ENCODE results near the gene DNAH12. TPM values are rescaled to one million over a fixed set of nuclear protein-coding genes. Genes with fewer than 3 reads are reported as not detected.

Gene DNAH12
- total and polyA plus RNA-seq, 2 of the 4 experiments (the other 2 are of a cell fraction), result under 0.01 to 0.02 TPM

DNA sequence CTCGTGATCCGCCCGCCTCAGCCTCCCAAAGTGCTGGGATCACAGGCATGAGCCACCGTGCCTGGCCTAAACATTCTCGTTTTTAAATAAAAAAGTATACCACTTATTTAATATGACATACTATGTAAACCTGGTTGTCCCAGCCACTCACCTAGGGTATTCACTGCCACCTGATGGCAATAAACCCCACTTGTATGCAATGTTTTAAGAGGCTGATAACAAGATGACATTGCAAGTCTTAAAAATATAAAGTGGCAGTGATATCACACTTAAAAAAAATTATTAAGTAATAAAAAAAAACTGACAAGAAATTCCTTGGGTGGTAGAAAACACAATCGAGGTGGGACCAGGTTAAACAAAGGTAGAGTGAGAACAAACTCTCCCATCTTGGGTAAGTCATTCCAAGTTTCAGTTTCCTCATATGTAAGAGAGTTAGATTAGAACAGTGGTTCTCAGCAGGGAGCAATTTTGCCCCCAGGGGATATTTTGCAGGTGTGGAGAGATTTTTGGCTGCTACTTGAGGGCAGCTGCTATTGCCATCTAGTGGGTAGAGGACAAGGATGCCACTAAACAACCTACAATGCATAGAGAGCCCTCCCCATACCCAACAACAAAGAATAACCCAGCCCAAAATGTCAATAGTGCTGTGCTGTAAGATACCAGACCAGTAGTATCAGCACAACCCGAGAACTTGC lies 38.5 kb upstream of the DNAH12 start:
- POLR2A ChIA-PET (ENCODE audit: unreplicated experiment), result no interaction called here
- no peak overlapping the region for H3K56ac ChIP-seq (ENCODE audit: extremely low read depth, insufficient read depth, low read length)
- H2BK20ac ChIP-seq (ENCODE audit: low read depth, low read length), result no peak overlapping the region
- no peak overlapping the region for H3K4ac ChIP-seq (ENCODE audit: low read depth, low read length)
- BruUV-seq (replicated peaks), result no TSS peak
- H3K18ac ChIP-seq (ENCODE audit: low read depth, low read length), result no peak overlapping the region
- no peak overlapping the region for H2AK5ac ChIP-seq (ENCODE audit: low read depth, low read length)
- H4K91ac ChIP-seq (ENCODE audit: insufficient read depth, low read depth, low read length), result no peak overlapping the region
- peaks cover 4% of the 10 kb centered on the region for H3K4me1 ChIP-seq (ENCODE audit: control insufficient read depth, insufficient read depth, low read length)
- H3K9me3 ChIP-seq (ENCODE audit: control insufficient read depth, insufficient read depth, low read length), result no peaks in the 10 kb centered on the region
- ATAC-seq (ENCODE audit: low read depth), result no peak
- no peak overlapping the region for H3K27ac ChIP-seq (ENCODE audit: insufficient read depth, low read length)
- no peak overlapping the region for H2BK120ac ChIP-seq (ENCODE audit: low read depth, low read length)
- no CpG with 5 or more reads among the region's 7 CpGs for WGBS, 2 experiments (ENCODE audit: extremely low coverage in 2 of 2, insufficient read length in 1 of 2)
- peaks cover 5% of the 10 kb centered on the region for H3K9me1 ChIP-seq (ENCODE audit: insufficient read depth, low read length)
- TF ChIP-seq RFX5 (IDR thresholded peaks at IDR 0.05; ENCODE audit: low read depth, low read length) (no peak), MAZ (IDR thresholded peaks at IDR 0.05; ENCODE audit: borderline replicate concordance, low read depth, low read length) (no peak), RAD21 (IDR thresholded peaks at IDR 0.05; ENCODE audit: low read length) (no peak), MAFK (IDR thresholded peaks at IDR 0.05; ENCODE audit: low read depth, low read length) (no peak), ELK1 (IDR thresholded peaks at IDR 0.05; ENCODE audit: borderline replicate concordance, low read depth, low read length) (no peak), BHLHE40 (IDR thresholded peaks at IDR 0.05; ENCODE audit: low read depth, low read length) (no peak), MXI1 (IDR thresholded peaks at IDR 0.05; ENCODE audit: borderline replicate concordance, low read depth, low read length) (no peak), NFE2L2 (IDR thresholded peaks at IDR 0.05; ENCODE audit: low read depth, low read length) (no peak), SMC3 (IDR thresholded peaks at IDR 0.05; ENCODE audit: low read depth, low read length) (no peak), FOS (IDR thresholded peaks at IDR 0.05; ENCODE audit: low read depth, low read length) (no peak), CHD1 (IDR thresholded peaks at IDR 0.05; ENCODE audit: low read depth, low read length) (no peak), USF2 (IDR thresholded peaks at IDR 0.05; ENCODE audit: low read depth, low read length) (no peak), RCOR1 (IDR thresholded peaks at IDR 0.05; ENCODE audit: insufficient replicate concordance, low read length) (no peak), POLR2A (IDR thresholded peaks at IDR 0.05; ENCODE audit: low read depth, low read length) (no peak), CEBPB (IDR thresholded peaks at IDR 0.05; ENCODE audit: low read depth, low read length) (no peak)
- TF ChIP-seq, protein P1, sequence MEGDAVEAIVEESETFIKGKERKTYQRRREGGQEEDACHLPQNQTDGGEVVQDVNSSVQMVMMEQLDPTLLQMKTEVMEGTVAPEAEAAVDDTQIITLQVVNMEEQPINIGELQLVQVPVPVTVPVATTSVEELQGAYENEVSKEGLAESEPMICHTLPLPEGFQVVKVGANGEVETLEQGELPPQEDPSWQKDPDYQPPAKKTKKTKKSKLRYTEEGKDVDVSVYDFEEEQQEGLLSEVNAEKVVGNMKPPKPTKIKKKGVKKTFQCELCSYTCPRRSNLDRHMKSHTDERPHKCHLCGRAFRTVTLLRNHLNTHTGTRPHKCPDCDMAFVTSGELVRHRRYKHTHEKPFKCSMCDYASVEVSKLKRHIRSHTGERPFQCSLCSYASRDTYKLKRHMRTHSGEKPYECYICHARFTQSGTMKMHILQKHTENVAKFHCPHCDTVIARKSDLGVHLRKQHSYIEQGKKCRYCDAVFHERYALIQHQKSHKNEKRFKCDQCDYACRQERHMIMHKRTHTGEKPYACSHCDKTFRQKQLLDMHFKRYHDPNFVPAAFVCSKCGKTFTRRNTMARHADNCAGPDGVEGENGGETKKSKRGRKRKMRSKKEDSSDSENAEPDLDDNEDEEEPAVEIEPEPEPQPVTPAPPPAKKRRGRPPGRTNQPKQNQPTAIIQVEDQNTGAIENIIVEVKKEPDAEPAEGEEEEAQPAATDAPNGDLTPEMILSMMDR (conservative IDR thresholded peaks at IDR 0.05; ENCODE audit: low read depth, low read length), result no peak; the same call in 1 of the 2 replicates
- no peak overlapping the region for H3K4me3 ChIP-seq (ENCODE audit: insufficient read depth, low read depth, low read length)
- intact Hi-C loops (cut with micrococcal nuclease) (no loop called here), in situ Hi-C loops (cut with MboI; ENCODE audit: low sequenced_read_pairs) (no loop called here), dilution Hi-C loops (cut with HindIII; ENCODE audit: low sequenced_read_pairs, unreplicated experiment) (no loop called here)
- H3K27me3 ChIP-seq (ENCODE audit: control insufficient read depth, insufficient read depth, low read length), result no peaks in the 10 kb centered on the region
- H3K14ac ChIP-seq (replicated peaks; ENCODE audit: low read depth, low read length), result no peak overlapping the region
- H2BK15ac ChIP-seq (ENCODE audit: low read depth, low read length), result no peak overlapping the region
- H3K36me3 ChIP-seq (ENCODE audit: control insufficient read depth, insufficient read depth, low read length), result peaks cover 38% of the 10 kb centered on the region
- H3K4me2 ChIP-seq (ENCODE audit: low read depth, low read length), result no peak overlapping the region
- H2AK9ac ChIP-seq (replicated peaks; ENCODE audit: low read depth, low read length, poor library complexity), result no peak overlapping the region
- no peak overlapping the region for H3K23ac ChIP-seq (ENCODE audit: low read depth, low read length)
- no peak for DNase-seq
- no peak overlapping the region for H2BK5ac ChIP-seq (ENCODE audit: low read depth, low read length, poor library complexity, severe bottlenecking)
- H3K9ac ChIP-seq (ENCODE audit: low read depth, low read length), result no peak overlapping the region
- H4K5ac ChIP-seq (ENCODE audit: low read depth, low read length), result no peak overlapping the region
- H3K79me1 ChIP-seq (ENCODE audit: low read depth in 1 of 2, low read length in 2 of 2), result peaks cover 7 to 33% of the 10 kb centered on the region in 2 experiments; a peak in 3 of 4 replicates
- peaks cover 98% of the 10 kb centered on the region for H4K20me1 ChIP-seq (ENCODE audit: insufficient read depth, low read length)
- no peak overlapping the region for H2AFZ ChIP-seq (replicated peaks; ENCODE audit: low read length, poor library complexity)
- no peak overlapping the region for H4K8ac ChIP-seq (ENCODE audit: low read depth in 2 of 2, low read length in 2 of 2)
- CTCF ChIA-PET, result no interaction called here

All from IMR-90 (cell line).